Keratinocyte (primary cell): ENCODE data around the gene LELP1. TPM values are rescaled to one million over a fixed set of nuclear protein-coding genes. Genes with fewer than 3 reads are reported as not detected.
"Not testable (repeated sequence)": the region's sequence is repeated elsewhere in the genome, so short reads cannot be mapped to it uniquely, and the experiment has no call there.

Experiments used
- DNase-seq: peaks from one replicate; pipeline ENCODE4 v3.0.0-alpha.2; 2011; ENCODE audit warnings: low read depth, missing footprints, low spot score
- FAIRE-seq: peaks from 2 replicates; lab custom pipeline; 2011; peaks lifted over from hg19 to GRCh38; lab: Jason Lieb, UNC
- H2AFZ ChIP-seq: 2 replicates; pipeline ENCODE4 v1.6.0; 2012; ENCODE audit warnings: low read length, control low read depth, inconsistent platforms; ENCODE audit not compliant: control insufficient read depth
- H3K27ac ChIP-seq: 2 replicates; pipeline ENCODE4 v1.5.1; 2011; ENCODE audit warnings: low read length; ENCODE audit not compliant: control insufficient read depth, insufficient read depth
- H3K27me3 ChIP-seq: 3 replicates; pipeline ENCODE4 v1.6.0; 2011; ENCODE audit warnings: low read length; ENCODE audit not compliant: control insufficient read depth, insufficient read depth; ENCODE audit errors: extremely low read depth
- H3K36me3 ChIP-seq, 2 experiments: 2 replicates in 1 of 2; 3 replicates in 1 of 2; pipeline ENCODE4 v1.5.1; 2011; ENCODE audit warnings: low read length in 2 of 2, mild to moderate bottlenecking in 1 of 2; ENCODE audit not compliant: control insufficient read depth in 2 of 2, insufficient read depth in 2 of 2; ENCODE audit errors: extremely low read depth in 1 of 2
- H3K4me1 ChIP-seq: 3 replicates; pipeline ENCODE4 v1.5.1; 2011; ENCODE audit warnings: low read length; ENCODE audit not compliant: control insufficient read depth, insufficient read depth; ENCODE audit errors: extremely low read depth
- H3K4me2 ChIP-seq: 3 replicates; pipeline ENCODE4 v1.6.0; 2011; ENCODE audit warnings: low read depth, low read length; ENCODE audit not compliant: control insufficient read depth, insufficient read depth; ENCODE audit errors: extremely low read depth
- H3K4me3 ChIP-seq, 3 experiments: fragments of 200-600 bp in 1 of 3; sonication (generic) in 1 of 3; 2 replicates in 2 of 3; 3 replicates in 1 of 3; pipeline ENCODE4 v1.5.1; 2011 to 2016; ENCODE audit warnings: low read length in 3 of 3, mild to moderate bottlenecking in 3 of 3, control low read depth in 2 of 3, inconsistent platforms in 1 of 3, low read depth in 1 of 3, mixed read lengths in 1 of 3, mixed run types in 1 of 3, moderate library complexity in 1 of 3; ENCODE audit not compliant: control insufficient read depth in 2 of 3, insufficient read depth in 2 of 3; ENCODE audit errors: extremely low read depth in 1 of 3
- H3K79me2 ChIP-seq: 2 replicates; pipeline ENCODE4 v1.6.0; 2012; ENCODE audit warnings: low read length; ENCODE audit not compliant: control insufficient read depth, insufficient read depth
- H3K9ac ChIP-seq: 3 replicates; pipeline ENCODE4 v1.6.0; 2011; ENCODE audit warnings: low read length; ENCODE audit not compliant: control insufficient read depth, insufficient read depth; ENCODE audit errors: extremely low read depth
- H3K9me1 ChIP-seq: 3 replicates; pipeline ENCODE4 v1.6.0; 2011; ENCODE audit warnings: low read length; ENCODE audit not compliant: control insufficient read depth, insufficient read depth; ENCODE audit errors: extremely low read depth
- H3K9me3 ChIP-seq: 2 replicates; pipeline ENCODE4 v1.5.1; 2012; ENCODE audit warnings: low read depth, low read length; ENCODE audit not compliant: control insufficient read depth
- H4K20me1 ChIP-seq: 3 replicates; pipeline ENCODE4 v1.6.0; 2011; ENCODE audit warnings: low read length; ENCODE audit not compliant: control insufficient read depth, insufficient read depth; ENCODE audit errors: extremely low read depth
- CTCF ChIP-seq, 3 experiments: IDR thresholded peaks in 1 of 3; conservative IDR thresholded peaks in 1 of 3; optimal IDR thresholded peaks in 1 of 3; 2 replicates in 2 of 3; 3 replicates in 1 of 3; pipeline versions ENCODE3 to v1.5.1; 2011; ENCODE audit warnings: low read length in 3 of 3, mild to moderate bottlenecking in 3 of 3, moderate library complexity in 2 of 3, control low read depth in 1 of 3, inconsistent platforms in 1 of 3; ENCODE audit not compliant: insufficient read depth in 2 of 3; ENCODE audit errors: extremely low read depth in 1 of 3
- EZH2 ChIP-seq: IDR thresholded peaks from one replicate; pipeline ENCODE4 v1.6.1; 2012; ENCODE audit warnings: inconsistent platforms, mild to moderate bottlenecking, low read length, moderate library complexity
- dilution Hi-C: fragments of 300-500 bp; cut with MboI; formaldehyde crosslinking; loops from one replicate; pipeline ENCODE4 v1.7.0; 2020; ENCODE audit warnings: low sequenced_read_pairs; ENCODE audit not compliant: extremely low pct_ligation_motif_present
- polyA plus RNA-seq, 5 experiments: library from polyadenylated mRNA; depleted of rRNA in 3 of 5; stranded (reverse) in 3 of 5; stranded (forward) in 1 of 5; unstranded in 1 of 5; fragments of >200 nt; gene quantifications; 1 replicate in 1 of 5; 2 replicates in 3 of 5; 3 replicates in 1 of 5; pipeline versions ENCODE4 v1.2.1 to v1.2.3, GENCODE V29; 2011 to 2012; ENCODE audit warnings: missing spikeins in 2 of 5, low read depth in 1 of 5, low replicate concordance in 1 of 5

Gene LELP1
- polyA plus RNA-seq, 1 donor (not counting 4 experiments of a cell fraction or from before 2014, with no cell fraction given) = not detected

GRCh38 chr1:153178922-153179321 is 24.3 kb upstream of the LELP1 start:
- no peak overlapping the region for H3K4me2 ChIP-seq
- peak; percentile 61 for FAIRE-seq
- dilution Hi-C loops = no loop called here

GRCh38 chr1:153180556-153180955 is 22.7 kb upstream of the LELP1 start:
- Histone ChIP-seq H3K27me3 (no peaks in the 10 kb centered on the region), H3K79me2 (no peaks in the 10 kb centered on the region), H2AFZ (peak overlapping the region; percentile 26), H3K4me3 (no peak overlapping the region), H3K9me1 (no peaks in the 10 kb centered on the region), H3K4me1 (peaks cover 6% of the 10 kb centered on the region), H3K9ac (no peak overlapping the region), H3K27ac (no peak overlapping the region), H3K9me3 (no peaks in the 10 kb centered on the region), H3K36me3 (no peaks in the 10 kb centered on the region), H4K20me1 (no peaks in the 10 kb centered on the region), H3K4me2 (no peak overlapping the region)
- no peak for DNase-seq
- FAIRE-seq = no peak
- dilution Hi-C loops = no loop called here
- TF ChIP-seq EZH2 (no peak), CTCF (optimal IDR thresholded peaks at IDR 0.05 in 1 of 3, IDR thresholded peaks at IDR 0.05 in 1 of 3, conservative IDR thresholded peaks at IDR 0.05 in 1 of 3; ENCODE audit: extremely low read depth in 1 of 3, insufficient read depth in 2 of 3, low read length in 3 of 3) (peak in 1 of 3 experiments; percentile 17)

More at GRCh38 chr1:153178922-153179321, 24.3 kb upstream of the LELP1 start:
- Histone ChIP-seq H3K4me1 (peaks cover 21% of the 10 kb centered on the region), H3K9me1 (no peaks in the 10 kb centered on the region), H3K9ac (no peak overlapping the region), H3K27me3 (no peaks in the 10 kb centered on the region), H3K9me3 (no peaks in the 10 kb centered on the region), H3K79me2 (no peaks in the 10 kb centered on the region), H3K36me3 (no peaks in the 10 kb centered on the region), H4K20me1 (no peaks in the 10 kb centered on the region), H2AFZ (no peak overlapping the region), H3K27ac (no peak overlapping the region), H3K4me3 (no peak overlapping the region)
- DNase-seq = no peak
- TF ChIP-seq EZH2 (no peak), CTCF (optimal IDR thresholded peaks at IDR 0.05 in 1 of 3, IDR thresholded peaks at IDR 0.05 in 1 of 3, conservative IDR thresholded peaks at IDR 0.05 in 1 of 3; ENCODE audit: extremely low read depth in 1 of 3, insufficient read depth in 2 of 3, low read length in 3 of 3) (no peak)

GRCh38 chr1:153188301-153188700 is 14.9 kb upstream of the LELP1 start:
- dilution Hi-C loops, H3K27ac ChIP-seq, H3K9me3 ChIP-seq, H3K9ac ChIP-seq, H3K9me1 ChIP-seq, FAIRE-seq, H3K36me3 ChIP-seq, H3K79me2 ChIP-seq, H3K4me3 ChIP-seq, H3K27me3 ChIP-seq, H3K4me2 ChIP-seq, H4K20me1 ChIP-seq: not testable (repeated sequence)
- Histone ChIP-seq H3K4me1 (peaks cover 10% of the 10 kb centered on the region), H2AFZ (peak overlapping the region; percentile 27)
- peak; percentile 26 for DNase-seq
